Stimulated activated CD8-positive, alpha-beta memory T cell treated with anti-CD3 and anti-CD28 coated beads, Interleukin-15, amount 100 ng/mL, for 48 hours (primary cell): ENCODE measurements around the gene METRNL.
"Not testable (repeated sequence)": the region's sequence is repeated elsewhere in the genome, so short reads cannot be mapped to it uniquely, and the experiment has no call there.

ENCODE experiments used
- DNase-seq, 2 donors: peaks; one replicate each; pipeline ENCODE4 v3.0.0-alpha.2; 2020; ENCODE audit warnings: low read depth in 2 of 2

METRNL gene

GRCh38 chr17:83106913-83107655 is 27.7 kb downstream of the METRNL start:
- DNase-seq, result no peak

DNA sequence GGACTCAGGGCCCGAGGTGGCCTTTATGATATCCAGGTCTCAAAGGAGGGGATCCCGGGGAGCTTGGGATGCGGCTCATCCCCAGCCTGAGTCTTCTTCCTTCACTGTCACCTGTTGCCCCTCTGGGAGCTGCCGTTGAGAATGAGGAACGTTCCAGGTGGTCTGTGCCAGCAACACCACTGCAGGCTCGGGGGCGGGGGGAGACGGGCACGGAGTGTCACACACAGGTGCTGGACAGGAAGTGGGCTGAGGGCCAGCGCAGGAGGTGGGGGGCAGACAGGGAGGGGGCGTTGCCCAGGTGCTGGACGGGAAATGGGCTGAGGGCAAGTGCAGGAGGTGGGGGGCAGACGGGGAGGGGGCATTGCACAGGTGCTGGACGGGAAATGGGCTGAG is 28.2 kb downstream of the METRNL start:
- no peak for DNase-seq

DNA sequence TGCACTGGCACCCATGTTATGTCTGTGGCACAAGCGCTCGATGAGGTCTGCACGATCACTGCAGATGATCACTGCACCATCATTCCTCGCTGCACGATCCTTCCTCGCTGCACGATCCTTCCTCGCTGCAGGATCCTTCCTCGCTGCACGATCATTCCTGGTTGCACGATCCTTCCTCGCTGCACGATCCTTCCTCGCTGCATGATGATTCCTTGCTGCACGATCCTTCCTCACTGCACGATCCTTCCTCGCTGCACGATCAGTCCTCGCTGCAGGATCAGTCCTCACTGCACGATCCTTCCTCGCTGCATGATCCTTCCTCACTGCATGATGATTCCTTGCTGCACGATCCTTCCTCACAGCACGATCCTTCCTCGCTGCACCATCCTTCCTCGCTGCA is 29.3 kb downstream of the METRNL start:
- no peak for DNase-seq

- no peak for DNase-seq
These were observed 30.0 kb downstream of the METRNL start for GRCh38 chr17:83109386-83109785.

DNA sequence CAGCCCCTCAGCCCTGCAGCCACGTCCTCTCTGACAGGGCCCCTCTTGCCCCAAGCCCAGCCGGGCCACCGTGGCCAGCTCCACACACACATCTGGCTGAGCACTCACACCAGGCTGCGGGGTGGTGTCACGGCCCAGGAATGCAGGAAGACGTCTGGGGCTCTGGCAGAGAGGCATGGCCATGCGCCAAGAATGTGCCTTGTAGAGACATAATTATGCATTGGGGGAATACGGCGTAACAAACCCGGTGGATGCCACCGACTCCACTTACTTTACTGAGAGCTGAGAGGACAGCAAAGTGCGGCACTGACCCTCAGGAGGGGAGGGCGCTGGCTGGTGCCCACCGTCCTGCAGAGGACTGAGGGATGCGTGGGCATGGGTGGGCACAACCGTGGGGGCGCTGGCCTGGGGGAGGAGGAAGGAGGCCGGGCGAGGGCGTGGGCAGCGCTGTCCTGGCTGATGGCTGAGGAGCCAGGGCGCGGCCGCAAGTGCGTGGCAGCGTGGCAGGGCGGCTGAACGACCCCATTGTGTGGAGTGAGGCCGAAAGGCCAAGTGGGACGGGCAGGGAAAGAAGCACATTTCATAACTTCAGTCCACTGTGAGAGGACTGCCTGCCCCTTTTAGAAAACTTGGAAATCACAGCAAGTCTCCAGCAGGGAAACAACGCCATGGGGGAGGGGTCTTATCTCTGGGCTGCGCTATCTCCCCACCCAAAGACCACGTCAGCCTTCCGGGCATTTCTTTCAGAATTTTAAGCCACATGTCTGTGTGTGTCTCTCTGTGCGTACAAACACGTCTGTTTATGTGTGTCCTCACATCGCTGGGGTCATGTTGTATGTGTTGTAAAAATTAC is 30.6 kb downstream of the METRNL start:
- no peak for DNase-seq

DNA sequence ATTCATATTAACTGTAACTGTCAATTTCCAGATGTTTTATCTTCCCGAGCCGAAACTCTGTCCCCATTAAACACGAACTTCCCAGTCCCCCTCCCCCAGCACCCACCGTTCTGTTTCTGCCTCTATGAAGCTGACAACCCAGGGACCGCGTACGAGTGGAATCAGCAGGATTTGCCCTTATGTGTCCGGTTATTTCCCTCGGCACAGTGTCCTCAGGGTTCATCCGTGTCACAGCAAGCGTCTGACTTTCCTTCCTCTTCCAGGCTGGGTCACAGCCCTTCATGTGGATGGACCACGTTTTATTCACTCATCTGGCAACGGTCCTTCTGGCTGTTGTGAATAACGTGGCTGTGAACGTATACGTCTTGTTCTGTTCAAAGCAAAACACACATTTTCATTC is 31.3 kb downstream of the METRNL start:
- no peak for DNase-seq

DNA sequence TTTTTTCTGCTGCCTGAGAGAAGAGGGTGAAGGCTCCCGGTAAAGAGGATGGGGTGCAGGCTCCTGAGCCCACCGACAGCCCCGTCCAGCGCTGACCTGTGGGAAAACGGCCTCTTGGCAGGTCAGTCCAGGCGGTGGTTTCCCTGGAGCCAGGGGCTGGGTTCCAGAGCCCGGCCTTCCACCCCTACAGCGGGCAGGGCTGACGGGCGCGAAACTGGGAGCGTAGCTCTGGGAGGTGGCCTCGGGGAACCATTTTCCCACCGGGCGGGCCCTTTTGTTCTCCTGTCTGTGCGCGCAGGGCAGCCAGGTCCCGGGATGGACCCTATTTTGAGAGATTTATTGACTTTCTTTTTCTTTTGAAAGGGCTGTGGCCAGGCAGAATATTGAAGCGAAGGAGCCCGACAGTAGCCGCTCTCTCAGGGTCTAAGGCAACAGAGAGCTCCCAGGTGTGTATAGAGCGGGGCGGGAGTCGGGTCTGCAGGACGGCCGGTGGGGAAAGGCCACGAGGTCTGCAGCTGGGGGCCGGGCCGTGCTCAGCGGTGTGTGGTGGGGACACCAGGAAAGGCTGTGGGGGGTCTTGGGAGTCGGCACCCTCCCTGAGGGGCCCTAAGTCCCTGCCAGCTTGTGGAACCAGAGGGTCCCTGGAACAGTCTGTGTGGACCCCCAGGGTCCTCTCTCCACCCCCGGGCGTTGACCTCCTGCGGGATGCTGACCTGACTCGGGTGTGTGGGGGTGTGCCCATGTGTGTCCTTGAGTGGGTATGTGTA is 32.3 kb downstream of the METRNL start:
- no peak for DNase-seq

DNA sequence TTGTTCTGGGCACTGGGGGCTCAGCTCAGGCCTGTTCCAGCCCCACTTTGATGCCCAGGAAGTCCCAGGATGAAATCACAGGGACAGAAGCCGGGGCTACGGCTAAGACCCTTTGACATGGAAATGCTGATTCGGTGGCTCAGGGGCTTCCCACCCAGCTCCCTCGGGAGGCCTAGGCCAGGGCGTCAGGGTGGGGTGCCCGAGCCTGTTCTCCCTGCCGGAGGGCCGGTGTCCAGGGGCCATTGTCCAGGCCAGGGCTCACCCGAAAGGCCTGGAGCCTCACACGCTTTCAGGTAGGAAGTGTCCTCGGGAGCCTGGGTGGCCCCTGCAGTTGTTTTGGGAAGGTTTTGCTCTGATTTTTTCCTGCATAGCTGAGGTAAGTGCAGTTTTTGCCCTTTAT is 34.0 kb downstream of the METRNL start:
- no peak for DNase-seq

GRCh38 chr17:83113792-83114191 is 34.4 kb downstream of the METRNL start:
- DNase-seq, result no peak

DNA sequence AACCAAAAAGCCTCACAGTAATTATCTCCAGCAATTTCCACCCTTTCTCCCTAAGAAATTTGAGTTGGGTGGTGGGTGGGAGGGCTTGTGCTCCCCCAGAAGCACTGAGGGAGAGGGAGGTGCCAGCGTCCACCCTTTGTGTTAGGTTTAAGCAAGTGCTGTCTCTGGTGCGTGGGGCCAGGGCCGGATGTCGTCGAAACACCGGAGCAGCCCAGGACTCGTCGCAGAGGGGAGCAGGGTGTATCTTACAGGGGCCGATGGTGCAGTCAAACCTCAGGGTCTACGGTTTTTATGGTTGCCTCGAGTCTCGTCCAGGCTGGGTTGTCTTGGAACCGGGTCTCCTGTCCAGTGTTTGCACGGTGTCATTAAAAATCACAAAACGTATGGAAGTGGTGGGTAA is 35.3 kb downstream of the METRNL start:
- DNase-seq, result no peak

- DNase-seq, result no peak
These were observed 35.8 kb downstream of the METRNL start for GRCh38 chr17:83115202-83115651.

- DNase-seq, result no peak
These were observed 36.4 kb downstream of the METRNL start for GRCh38 chr17:83115832-83116231.

GRCh38 chr17:83116311-83116771 is 36.9 kb downstream of the METRNL start:
- DNase-seq, result no peak

GRCh38 chr17:83116783-83117555 is 37.6 kb downstream of the METRNL start:
- DNase-seq, result no peak

- DNase-seq, result no peak
These were observed 38.2 kb downstream of the METRNL start for GRCh38 chr17:83117583-83117982.

DNA sequence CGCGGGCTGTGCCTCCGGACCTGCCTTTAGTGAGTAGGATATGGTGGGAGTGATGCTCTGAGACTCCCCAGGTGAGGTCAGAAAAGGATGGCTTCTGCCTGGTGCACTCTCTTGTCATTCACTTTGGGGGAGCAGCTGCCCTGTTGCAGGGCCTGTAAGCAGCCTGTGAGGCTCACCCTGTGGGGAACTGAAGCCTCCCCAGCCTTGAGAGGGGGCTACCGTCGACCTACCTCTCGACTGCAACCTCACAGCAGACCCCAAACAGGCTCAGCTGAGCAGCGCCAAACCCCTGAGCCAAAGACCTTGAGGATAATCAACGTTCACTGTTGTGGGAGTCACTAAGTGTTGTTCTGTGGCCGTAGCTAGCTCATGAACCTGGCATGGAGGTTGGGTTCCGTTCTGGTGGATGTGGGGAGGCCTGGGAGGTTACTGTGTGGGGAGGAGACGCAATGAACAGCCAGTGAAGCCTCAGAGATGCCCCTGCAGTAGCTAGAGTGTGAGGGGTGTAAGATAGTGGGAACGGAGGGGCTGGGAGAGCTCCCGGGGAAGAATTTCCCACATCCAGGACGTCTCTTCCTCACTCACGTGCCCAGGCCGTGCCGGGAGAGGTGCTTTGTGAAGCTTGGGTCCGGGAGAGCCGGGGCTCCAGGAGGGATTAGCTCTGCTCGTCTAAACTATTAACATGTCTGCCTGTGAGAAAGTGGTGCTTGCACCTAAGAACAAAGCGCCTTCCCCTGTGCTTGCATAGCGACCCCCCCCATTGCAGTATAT is 38.8 kb downstream of the METRNL start:
- no peak for DNase-seq

GRCh38 chr17:83119987-83120864 is 40.8 kb downstream of the METRNL start:
- DNase-seq, result no peak

DNA sequence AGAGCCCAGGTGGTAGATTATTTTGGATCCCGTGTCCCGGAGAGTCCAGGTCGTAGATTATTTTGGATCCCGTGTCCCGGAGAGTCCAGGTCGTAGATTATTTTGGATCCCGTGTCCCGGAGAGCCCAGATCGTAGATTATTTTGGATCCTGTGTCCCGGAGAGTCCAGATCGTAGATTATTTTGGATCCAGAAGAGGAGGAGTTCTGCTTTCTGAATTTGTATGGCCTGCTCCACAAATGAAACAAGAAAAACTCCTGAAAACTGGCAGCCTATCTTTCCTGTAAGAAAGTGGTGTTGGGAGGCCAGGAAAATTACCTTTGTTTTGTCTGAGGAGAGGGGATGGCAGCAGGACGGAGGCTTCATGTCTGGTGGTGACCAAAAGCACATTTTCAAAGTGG is 42.1 kb downstream of the METRNL start:
- DNase-seq, result not testable (repeated sequence)

- no peak for DNase-seq
These were observed 42.8 kb downstream of the METRNL start for GRCh38 chr17:83121921-83122820.
